Pancreas (tissue), 10 donors: ENCODE results near the gene TWIST2. TPM values are rescaled to one million over a fixed set of nuclear protein-coding genes. Genes with fewer than 3 reads are reported as not detected.

ENCODE experiments used
- ATAC-seq, 4 donors: fragments of 200-7000 bp; cut with Tn5 transposase; one replicate each; pipeline versions ENCODE4 v1.8.0 to v1.9.1; 2020; ENCODE audit warnings: mild to moderate bottlenecking in 4 of 4, moderate library complexity in 4 of 4
- DNase-seq, 6 donors: peaks; one replicate each; pipeline ENCODE4 v3.0.0-alpha.2; 2020
- FAIRE-seq: peaks from 2 replicates; lab custom pipeline; 2012; peaks lifted over from hg19 to GRCh38; lab: Jason Lieb, UNC
- H3K27ac ChIP-seq, 4 donors: fragments of 200-600 bp; sonication (generic); 1 replicate in 3 of 4; 2 replicates in 1 of 4; pipeline versions ENCODE4 v1.5.0 to v1.8.0; 2020
- H3K27me3 ChIP-seq, 4 donors: fragments of 200-600 bp; one replicate each; pipeline ENCODE4 v1.8.0; 2021
- H3K36me3 ChIP-seq, 3 donors: fragments of 200-600 bp; sonication (generic) in 1 of 3; one replicate each; pipeline versions ENCODE4 v1.5.0 to v1.8.0; 2020 to 2021
- H3K4me1 ChIP-seq, 3 donors: fragments of 200-600 bp; one replicate each; pipeline ENCODE4 v1.8.0; 2021
- H3K4me3 ChIP-seq, 4 donors: fragments of 200-600 bp; sonication (generic) in 2 of 4; one replicate each; pipeline versions ENCODE4 v1.5.0 to v1.8.0; 2020 to 2021
- H3K9me3 ChIP-seq, 4 donors: fragments of 200-600 bp; one replicate each; pipeline ENCODE4 v1.8.0; 2021
- CTCF ChIP-seq, 4 donors: fragments of 200-600 bp; sonication (generic) in 3 of 4; IDR thresholded peaks; one replicate each; pipeline versions ENCODE4 v1.5.0 to v1.8.0; 2021; ENCODE audit warnings: antibody characterized with exemption in 4 of 4
- WGBS, 2 donors: extraction: QIAGEN DNeasy Blood & Tissue Kit; methylation state at CpG; one replicate each; pipeline ENCODE4 v1.1.7; 2013; 5-methylcytosine and 5-hydroxymethylcytosine counted together
- intact Hi-C, 3 donors: fragments of 100-400 bp; cut with DNase I; formaldehyde crosslinking; loops; one replicate each; pipeline versions ENCODE4 v1.11.1 to v1.14.2; 2022
- polyA plus RNA-seq, 2 donors: library from polyadenylated mRNA; stranded (reverse); fragments of 200-250 nt; gene quantifications; one replicate each; pipeline ENCODE4 v1.2.3, GENCODE V29; 2013
- total RNA-seq, 6 donors: library from RNA; stranded (reverse); fragmentation: NEBNext Ultra II Directional in 4 of 6; extraction: Animal tissue kit (Norgen Biotek cat#: 25700) in 4 of 6; gene quantifications; one replicate each; pipeline versions ENCODE4 v1.2.1 to v1.2.4, GENCODE V29; 2021 to 2023
- donor health status: healthy with polysubstance abuse.
- donor health status: DM: no; HTN: no; CAD: no; lungs with moderate emphysema.
- donor health status: DM: no; HTN: no; CAD: no.
- donor health status: control.
- donor health status: control.
- donor health status: Bipolar disorder and iron deficiency.
- donor health status: DM: yes; HTN: yes; CAD: no.
- donor health status: DM: no; HTN: no; CAD: no.
- donor health status: DM: no; HTN: no; CAD: no.
- donor health status: DM: yes; HTN: yes; CAD: no.

The TWIST2 gene
- total and polyA plus RNA-seq, 8 donors, result 0.31 to 3.0 (median 1.1) TPM

GRCh38 chr2:238946318-238947242, 98.7 kb downstream of the TWIST2 start:
- no peaks in the 10 kb centered on the region for H3K4me1 ChIP-seq
- 87% methylated on average over 6 of the region's 6 CpGs for WGBS, 2 donors
- intact Hi-C loops, result no loop called here
- ATAC-seq (no peak), DNase-seq (peak in 1 of 6 donors; percentile 7), FAIRE-seq (no peak)
- H3K9me3 ChIP-seq, result no peaks in the 10 kb centered on the region
- H3K4me3 ChIP-seq, result no peak overlapping the region
- no peaks in the 10 kb centered on the region for H3K36me3 ChIP-seq
- no peaks in the 10 kb centered on the region for H3K27me3 ChIP-seq
- TF ChIP-seq CTCF (IDR thresholded peaks at IDR 0.05), result no peak
- no peak overlapping the region for H3K27ac ChIP-seq

- WGBS, 2 donors, result 81 to 85% methylated on average over 9 of the region's 9 CpGs
- intact Hi-C loops, result no loop called here
- DNase-seq (no peak), FAIRE-seq (no peak), ATAC-seq (no peak)
- Histone ChIP-seq H3K27me3 (no peaks in the 10 kb centered on the region), H3K4me3 (no peak overlapping the region), H3K27ac (no peak overlapping the region), H3K36me3 (no peaks in the 10 kb centered on the region), H3K9me3 (no peaks in the 10 kb centered on the region), H3K4me1 (no peaks in the 10 kb centered on the region)
- TF ChIP-seq CTCF (IDR thresholded peaks at IDR 0.05), result no peak
These were observed 99.4 kb downstream of the TWIST2 start for GRCh38 chr2:238947243-238947760.

GRCh38 chr2:238947920-238948710, 100.2 kb downstream of the TWIST2 start:
- TF ChIP-seq CTCF (IDR thresholded peaks at IDR 0.05), result no peak
- DNase-seq, result peak in 1 of 6 donors; percentile 10
- Histone ChIP-seq H3K4me3 (no peak overlapping the region), H3K4me1 (no peaks in the 10 kb centered on the region), H3K27ac (no peak overlapping the region), H3K27me3 (no peaks in the 10 kb centered on the region), H3K36me3 (no peaks in the 10 kb centered on the region), H3K9me3 (no peaks in the 10 kb centered on the region)
- WGBS, 2 donors, result 56 to 61% methylated on average over 10 of the region's 10 CpGs
- no peak for FAIRE-seq
- ATAC-seq, result peak in 2 of 4 donors; percentile 58 to 72
- intact Hi-C loops, result no loop called here

GRCh38 chr2:238948765-238949641, 101.1 kb downstream of the TWIST2 start:
- no peaks in the 10 kb centered on the region for H3K4me1 ChIP-seq
- H3K36me3 ChIP-seq, result no peaks in the 10 kb centered on the region
- DNase-seq (no peak), FAIRE-seq (no peak), ATAC-seq (no peak)
- no peak overlapping the region for H3K27ac ChIP-seq
- no peaks in the 10 kb centered on the region for H3K9me3 ChIP-seq
- WGBS, 2 donors, result 51 to 60% methylated on average over 7 of the region's 7 CpGs
- intact Hi-C loops, result no loop called here
- TF ChIP-seq CTCF (IDR thresholded peaks at IDR 0.05), result no peak
- no peaks in the 10 kb centered on the region for H3K27me3 ChIP-seq
- H3K4me3 ChIP-seq, result no peak overlapping the region
